HG02642 (cell line): ENCODE results near the gene MYPN.
"Not testable (repeated sequence)": the region's sequence is repeated elsewhere in the genome, so short reads cannot be mapped to it uniquely, and the experiment has no call there.

ENCODE experiments used
- ATAC-seq: cut with Tn5 transposase; IDR thresholded peaks from one replicate; pipeline ENCODE4 v1.9.1; 2021; ENCODE audit warnings: mild to moderate bottlenecking; ENCODE audit not compliant: unreplicated experiment, poor library complexity

Gene MYPN, protein sequence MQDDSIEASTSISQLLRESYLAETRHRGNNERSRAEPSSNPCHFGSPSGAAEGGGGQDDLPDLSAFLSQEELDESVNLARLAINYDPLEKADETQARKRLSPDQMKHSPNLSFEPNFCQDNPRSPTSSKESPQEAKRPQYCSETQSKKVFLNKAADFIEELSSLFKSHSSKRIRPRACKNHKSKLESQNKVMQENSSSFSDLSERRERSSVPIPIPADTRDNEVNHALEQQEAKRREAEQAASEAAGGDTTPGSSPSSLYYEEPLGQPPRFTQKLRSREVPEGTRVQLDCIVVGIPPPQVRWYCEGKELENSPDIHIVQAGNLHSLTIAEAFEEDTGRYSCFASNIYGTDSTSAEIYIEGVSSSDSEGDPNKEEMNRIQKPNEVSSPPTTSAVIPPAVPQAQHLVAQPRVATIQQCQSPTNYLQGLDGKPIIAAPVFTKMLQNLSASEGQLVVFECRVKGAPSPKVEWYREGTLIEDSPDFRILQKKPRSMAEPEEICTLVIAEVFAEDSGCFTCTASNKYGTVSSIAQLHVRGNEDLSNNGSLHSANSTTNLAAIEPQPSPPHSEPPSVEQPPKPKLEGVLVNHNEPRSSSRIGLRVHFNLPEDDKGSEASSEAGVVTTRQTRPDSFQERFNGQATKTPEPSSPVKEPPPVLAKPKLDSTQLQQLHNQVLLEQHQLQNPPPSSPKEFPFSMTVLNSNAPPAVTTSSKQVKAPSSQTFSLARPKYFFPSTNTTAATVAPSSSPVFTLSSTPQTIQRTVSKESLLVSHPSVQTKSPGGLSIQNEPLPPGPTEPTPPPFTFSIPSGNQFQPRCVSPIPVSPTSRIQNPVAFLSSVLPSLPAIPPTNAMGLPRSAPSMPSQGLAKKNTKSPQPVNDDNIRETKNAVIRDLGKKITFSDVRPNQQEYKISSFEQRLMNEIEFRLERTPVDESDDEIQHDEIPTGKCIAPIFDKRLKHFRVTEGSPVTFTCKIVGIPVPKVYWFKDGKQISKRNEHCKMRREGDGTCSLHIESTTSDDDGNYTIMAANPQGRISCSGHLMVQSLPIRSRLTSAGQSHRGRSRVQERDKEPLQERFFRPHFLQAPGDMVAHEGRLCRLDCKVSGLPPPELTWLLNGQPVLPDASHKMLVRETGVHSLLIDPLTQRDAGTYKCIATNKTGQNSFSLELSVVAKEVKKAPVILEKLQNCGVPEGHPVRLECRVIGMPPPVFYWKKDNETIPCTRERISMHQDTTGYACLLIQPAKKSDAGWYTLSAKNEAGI (N-terminal part only)

DNA sequence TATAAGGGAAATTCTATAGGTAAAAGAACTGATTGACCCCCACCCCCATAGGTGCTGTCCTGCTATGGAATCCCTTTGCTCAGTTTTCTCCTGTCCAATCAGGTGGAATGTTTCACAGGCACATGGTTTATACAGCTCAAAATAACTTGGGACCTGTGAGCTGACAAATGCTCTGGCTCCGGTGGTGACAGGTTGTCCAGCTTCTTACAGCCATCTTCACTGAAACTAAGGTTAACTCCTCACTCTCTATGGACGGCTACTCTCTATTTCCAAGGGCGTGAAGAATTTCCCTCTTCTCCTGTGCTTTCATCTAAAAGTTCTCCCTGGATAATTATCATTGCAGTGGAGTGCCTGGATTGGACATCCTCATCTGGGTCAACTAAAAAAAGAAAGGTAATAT, at the start of gene MYPN:
MYPN (plus strand) TSS at position 158 of the 400 bp plus-strand sequence. CDS start 11,951 bp downstream, outside the sequence.
- ATAC-seq: no peak

DNA sequence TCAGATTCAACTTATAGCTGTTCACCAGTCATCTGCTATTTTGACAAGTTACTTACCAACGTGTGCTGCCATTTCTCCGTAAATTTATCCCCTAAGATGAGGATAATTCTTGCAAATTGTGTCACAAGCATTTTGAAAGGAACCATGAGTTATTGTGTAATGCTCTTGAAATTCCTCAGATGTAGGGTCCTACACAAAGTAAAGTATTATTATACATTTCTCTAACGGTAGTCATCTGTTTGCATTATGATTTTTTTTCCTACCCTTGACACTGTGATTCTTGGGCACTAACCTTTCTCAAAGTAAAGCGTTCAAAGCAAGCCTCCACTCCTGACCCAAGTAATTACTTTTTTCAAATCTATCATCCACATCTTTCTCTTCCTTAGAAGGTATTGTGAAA, 42.3 kb upstream of the MYPN start:
- no peak for ATAC-seq

DNA sequence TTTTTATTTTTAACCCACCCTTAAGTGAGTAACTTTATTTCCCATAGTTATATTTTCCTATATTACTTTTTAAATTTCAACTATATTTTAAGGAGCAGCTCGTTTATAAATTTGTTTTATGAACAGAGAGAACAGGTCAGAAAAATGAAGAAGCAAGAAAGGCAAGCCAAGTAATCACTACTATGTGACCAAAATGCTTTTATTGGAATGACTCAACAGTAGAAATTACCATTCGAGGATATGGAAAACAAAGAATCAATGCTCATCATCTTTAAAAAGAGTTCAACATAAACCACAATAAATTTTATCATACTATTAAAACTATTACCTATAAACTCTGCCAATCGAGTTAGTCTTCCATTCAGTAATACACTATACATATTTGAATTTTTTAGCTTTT, 41.8 kb upstream of the MYPN start:
- ATAC-seq: no peak

DNA sequence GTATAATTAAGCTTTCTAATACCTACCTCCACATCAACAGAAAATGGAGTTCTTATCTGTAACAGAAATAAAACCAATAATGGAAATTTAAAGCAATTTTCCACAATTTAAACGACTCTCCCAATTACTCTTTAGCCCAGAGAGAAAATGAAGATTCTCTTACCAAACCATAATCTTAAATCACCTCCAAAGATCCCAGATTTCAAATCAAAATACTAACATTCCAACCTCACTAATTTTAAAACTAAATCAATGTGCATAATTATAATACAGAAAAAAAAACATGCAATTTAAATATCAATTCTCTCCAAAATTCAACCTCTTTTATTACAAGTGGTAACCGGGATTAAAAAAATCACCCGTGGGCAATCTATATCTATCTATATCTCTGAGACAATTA, 35.7 kb upstream of the MYPN start:
- ATAC-seq: no peak

DNA sequence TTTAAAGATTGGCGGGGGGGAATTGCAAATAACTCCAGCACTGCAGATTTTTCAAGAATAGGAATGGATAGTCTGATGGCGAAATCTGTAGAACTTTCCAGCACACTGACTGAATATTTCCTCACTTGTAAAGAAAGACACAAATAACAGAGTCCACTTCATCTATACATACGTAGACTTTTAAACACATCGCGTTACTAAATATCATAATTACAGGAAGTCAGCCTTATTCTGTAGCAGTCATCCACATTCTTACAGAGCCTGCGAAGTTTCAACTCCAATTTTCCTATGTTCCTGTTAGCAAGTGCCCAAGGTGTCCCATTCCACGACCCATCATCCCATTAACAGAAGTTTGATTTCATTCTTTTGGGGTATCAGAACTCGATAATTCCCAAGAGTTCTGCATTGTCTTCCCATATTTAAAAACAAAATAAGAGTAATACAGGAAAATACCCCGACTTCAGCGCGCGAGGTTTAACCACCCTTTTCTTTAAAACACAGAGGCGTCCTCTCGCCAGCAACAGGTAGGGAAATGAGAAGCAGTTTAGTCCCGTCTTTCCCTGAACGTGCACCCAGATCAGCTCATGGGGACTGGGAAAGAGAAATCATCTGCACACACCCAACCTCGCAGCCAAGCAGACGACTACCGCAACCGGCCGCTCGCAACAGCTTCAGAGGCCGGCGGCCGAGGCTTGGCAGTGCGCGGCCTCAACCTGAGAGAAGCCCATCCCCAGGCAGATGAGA, 35.1 kb upstream of the MYPN start:
- no peak for ATAC-seq

DNA sequence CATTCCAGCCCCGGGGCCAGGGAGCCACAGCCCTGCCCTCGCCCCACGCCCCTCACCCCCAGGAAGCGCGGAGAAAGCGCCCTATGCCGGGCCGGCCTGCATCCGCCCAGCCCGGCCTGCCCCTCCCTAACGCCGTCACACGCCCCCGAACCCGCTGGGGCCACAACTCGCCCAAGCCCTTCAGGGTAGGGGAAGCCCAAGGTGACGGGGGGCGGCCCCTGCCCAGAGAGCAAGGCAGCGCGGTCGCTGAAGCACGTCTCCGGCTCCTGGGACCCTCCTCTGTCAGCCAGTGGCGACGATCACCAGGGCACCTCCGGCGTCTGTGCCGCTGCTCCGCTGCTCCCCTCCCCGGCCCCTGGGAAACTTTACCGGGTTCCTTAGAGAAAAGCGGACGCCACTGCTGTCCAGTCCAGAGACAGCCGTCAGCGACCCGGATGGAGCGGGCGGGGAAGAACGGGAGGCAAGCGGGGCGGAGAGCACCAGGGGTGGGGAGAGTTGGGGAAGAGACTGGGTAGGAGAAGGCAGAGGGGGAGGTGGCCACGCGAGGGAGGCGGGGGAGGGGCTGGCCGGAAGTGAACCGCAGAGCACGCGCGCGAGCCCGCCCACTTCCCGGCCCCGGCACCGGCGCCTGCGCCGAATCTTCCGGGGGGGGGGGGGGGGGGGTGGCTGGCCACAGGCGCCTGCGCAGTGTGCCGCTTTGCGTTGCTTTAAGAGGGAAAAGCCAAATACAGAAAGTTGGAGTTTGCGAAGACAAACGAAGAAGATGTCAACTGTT, 34.3 kb upstream of the MYPN start, which contains the start of gene HERC4:
HERC4 (minus strand) TSS at position 509 of the 775 bp plus-strand sequence. CDS start 2,175 bp downstream, outside the sequence.
- ATAC-seq: peak; percentile 92

DNA sequence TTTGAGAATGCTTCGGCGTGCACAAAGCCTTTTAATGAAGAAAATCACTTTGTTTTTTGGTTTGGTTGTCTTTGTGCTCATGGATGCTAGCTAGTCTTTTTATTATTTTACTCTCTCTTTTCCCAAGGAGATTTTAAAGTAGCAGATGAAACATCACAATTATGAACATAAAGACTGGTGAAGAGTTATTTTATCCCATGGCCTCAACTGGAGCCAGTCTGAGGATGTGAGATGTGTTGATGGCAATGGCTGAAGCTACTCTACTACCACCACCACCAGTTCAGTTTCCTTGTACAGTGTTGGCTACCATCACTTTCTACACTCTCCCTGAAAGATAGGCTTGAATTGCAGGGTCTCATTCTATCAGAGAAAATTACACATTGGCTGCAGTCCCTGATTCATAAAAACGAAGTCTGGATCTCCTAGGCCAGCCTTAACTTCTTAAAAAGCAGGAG, 33.7 kb upstream of the MYPN start:
- no peak for ATAC-seq

DNA sequence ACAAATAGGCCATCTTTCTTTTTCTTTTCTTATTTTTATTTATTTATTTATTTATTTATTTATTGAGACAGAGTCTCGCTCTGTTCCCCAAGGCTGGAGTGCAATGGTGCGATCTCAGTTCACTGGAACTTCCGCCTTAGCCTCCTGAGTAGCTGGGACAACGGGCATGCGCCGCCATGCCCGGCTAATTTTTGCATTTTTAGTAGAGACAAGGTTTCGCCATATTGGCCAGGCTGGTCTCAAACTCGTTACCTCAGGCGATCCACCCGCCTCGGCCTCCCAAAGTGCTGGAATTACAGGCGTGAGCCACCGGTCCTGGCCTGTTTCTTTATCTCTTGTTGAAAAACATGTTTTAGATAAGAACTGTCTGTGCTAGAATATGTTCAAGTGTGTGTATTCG, 33.2 kb upstream of the MYPN start:
- ATAC-seq: not testable (repeated sequence)

DNA sequence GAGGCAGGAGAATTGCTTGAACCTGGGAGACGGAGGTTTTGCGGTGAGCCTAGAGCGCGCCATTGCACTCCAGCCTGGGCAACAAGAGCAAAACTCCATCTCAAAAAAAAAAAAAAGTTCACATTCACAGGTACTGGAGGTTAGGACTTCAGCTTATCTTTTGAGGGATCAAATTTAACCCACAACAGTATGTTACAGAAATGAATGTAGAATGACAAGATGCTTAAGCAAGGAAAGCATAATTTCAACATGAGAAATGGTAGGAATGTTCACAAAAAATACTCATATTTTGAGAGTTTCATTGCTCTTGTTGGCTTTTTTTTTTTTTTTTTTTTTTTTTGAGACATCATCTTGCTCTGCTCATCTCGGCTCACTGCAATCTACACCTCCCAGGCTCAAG, 32.3 kb upstream of the MYPN start:
- ATAC-seq: no peak

DNA sequence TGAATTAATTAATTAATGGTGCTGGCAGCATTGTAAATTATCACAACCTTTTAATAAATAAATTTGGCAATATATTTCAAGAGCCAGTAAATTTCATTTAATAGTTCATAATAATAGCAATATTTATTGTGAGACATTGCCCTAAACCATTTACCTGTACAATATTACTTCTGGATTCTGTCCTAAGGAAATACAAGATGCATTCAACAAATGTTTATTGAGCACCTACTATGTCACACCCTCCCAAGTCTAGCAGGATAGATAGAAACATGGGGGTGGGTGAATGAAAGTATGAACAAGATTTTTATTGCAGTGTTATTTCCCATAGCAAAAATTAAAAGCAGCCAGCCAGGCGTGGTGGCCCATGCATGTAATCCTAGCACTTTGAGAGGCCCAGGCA, 29.9 kb upstream of the MYPN start:
- ATAC-seq: no peak

DNA sequence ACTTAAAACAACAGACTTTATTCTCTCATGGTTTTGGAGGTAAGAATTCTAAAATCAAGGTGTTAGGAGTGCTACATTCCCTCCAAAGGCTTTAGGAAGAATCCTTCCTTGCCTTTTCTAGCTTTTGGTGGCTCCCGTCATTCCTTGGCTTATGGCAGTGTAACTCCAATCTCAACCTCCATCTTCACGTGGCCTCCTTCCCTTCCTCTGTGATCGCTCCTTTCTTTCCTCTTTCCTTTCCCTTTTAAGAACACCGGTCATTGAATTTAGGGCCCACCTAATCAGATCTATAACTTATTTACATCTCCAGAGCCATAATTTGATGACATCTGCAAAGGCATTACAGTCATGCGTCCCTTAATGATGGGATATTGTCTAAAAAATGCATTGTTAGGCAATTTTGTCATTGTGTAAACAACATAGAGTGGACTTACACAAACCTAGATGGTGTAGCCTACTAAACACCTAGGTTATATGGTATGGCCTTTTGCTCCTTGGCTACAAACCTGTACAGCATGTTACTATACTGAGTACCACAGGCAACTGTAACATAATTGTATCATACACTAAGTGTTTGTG, 28.3 kb upstream of the MYPN start:
- no peak for ATAC-seq

DNA sequence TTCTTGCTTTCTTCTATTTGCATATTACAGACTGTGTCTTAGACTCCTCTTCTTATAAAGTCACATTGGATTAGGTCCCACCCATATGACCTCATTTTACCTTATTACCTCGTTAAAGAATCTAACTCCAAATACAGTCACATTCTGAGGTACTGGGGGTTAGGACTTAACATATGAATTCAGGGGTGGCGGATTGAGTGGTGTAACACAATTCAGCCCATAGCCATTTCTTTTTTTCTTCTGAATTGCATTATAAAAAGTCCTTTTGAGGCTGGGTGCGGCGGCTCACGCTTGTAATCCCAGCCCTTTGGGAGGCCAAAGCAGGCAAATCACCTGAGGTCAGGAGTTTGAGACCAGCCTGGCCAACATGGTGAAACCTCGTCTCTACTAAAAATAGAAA, 27.4 kb upstream of the MYPN start:
- ATAC-seq: no peak

DNA sequence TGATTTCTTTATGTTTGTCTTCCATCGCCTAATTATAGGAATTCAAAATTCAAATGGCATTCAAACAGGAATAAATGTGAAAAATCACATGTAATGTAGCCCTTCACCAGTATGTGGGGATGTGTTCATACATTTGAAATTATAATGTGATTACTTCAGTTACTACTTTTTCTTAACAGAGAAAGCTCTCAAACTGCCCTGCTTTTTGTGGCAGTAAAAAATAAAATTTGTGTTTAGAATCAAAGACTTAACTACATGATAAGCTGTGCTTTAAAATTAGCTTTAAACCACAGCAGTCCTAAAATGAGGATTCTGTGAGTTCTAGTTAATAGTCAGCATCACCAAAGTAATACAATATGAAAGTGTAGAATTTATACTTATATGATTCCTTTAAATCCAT, 26.4 kb upstream of the MYPN start:
- ATAC-seq: no peak

DNA sequence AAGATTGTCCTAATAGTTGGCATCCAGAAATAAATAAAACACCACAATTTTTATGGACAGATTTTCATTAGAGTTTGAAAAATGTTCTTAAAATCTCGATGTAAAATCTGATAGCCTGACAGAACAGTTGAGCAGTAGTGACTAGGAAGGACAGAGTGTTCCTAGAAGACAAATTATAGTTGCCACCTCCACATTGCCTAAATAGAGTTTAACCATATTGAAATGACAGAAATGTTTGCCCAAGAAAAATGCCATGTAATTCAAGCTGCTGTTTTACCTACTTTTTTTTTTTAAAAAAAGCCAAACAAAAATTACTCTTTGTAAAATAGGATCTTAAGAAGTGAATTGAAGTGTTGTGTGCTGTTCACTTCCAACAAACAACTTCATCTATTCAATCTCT, 25.3 kb upstream of the MYPN start:
- no peak for ATAC-seq

DNA sequence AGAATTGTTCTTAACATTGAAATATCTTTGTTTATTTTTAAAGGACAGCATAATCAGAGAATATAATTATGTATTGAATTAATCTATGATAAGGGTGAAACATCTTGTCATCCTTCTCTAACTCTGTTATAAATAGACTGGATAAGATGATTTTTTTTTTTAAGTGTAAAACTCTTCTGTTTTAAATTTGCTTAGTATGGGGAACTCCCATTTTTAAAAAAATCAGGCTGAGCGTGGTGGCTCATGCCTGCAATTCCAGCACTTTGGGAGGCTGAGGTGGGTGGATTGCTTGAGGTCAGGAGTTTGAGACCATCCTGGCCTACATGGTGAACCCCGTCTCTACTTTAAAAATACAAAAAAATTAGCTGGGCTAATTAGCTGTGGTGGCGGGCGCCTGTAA, 24.8 kb upstream of the MYPN start:
- ATAC-seq: no peak

DNA sequence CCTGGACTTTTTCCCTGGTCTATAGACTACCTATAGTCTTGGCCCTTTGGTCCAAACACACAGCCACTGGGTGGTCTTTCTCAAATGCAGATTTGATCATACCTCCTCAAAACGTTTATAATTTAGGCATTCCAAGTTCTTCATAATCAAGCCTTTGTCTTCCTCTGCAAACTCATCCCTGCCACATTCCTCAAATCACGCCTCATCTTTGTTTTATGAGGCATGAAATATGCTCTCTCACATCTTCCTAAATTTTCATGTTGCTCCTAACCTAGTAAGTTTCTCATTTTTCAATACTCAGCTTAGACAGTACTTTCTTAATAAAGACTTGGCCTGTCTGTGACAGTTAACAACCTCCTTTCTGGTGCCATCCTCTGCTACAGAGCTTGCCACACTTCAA, 23.3 kb upstream of the MYPN start:
- ATAC-seq: no peak

DNA sequence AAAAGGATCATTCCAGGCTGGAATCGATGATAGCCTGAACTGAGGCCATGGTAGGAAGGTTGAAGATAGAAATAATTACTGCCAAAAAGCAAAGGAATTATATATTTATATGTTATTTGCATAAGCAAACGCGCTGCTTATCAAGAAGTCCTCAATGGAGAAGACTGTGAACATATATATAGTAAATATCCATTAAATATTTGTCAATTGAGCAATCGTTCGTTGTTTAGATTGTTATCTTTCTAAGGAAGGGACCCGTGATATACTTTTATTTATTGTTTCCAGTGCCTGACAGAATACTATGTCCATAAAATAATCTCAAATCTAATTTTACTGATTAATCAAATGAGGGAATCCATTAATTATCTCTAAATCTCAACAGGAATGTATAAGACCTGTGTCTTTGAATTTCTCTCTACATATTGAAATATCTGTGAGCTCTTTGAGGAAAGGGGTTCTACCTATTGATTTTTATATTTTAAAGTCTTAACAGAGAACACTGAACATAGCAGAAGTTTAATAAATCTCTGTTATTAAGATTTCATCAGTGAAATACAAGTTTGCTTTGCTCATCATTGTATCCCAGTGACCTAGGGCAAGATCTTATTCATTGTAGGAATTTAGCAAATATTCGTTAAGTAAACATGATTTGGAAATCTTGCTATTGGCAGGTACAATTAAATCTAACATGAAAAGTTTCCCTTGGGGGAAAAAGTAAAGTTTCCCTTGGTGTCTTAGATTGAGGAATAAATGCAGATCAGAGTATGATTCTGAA, 22.2 kb upstream of the MYPN start:
- ATAC-seq: no peak
